GM10847 (cell line): ENCODE measurements around the gene TANGO2.
A peak's percentile ranks its signal among the peaks of the same experiment; 100 is the strongest.

Experiments used
- POLR2A ChIP-seq: IDR thresholded peaks from 2 replicates; pipeline ENCODE4 v1.6.1; 2011; ENCODE audit not compliant: insufficient read length; ENCODE audit errors: extremely low read depth

Gene TANGO2

GRCh38 chr22:20020533-20021195 is at the start of gene TANGO2:
Gene TANGO2 (plus strand): TSS chr22:20021110. CDS start chr22:20036799, 15,689 bp downstream.
- TF ChIP-seq POLR2A = peak; percentile 91

GRCh38 chr22:19971276-19972124 is 49.4 kb upstream of the TANGO2 start:
- no peak for TF ChIP-seq POLR2A

- no peak for TF ChIP-seq POLR2A
Measured at GRCh38 chr22:19972251-19972650, 48.7 kb upstream of the TANGO2 start.

GRCh38 chr22:19972652-19973550 is 48.0 kb upstream of the TANGO2 start:
- no peak for TF ChIP-seq POLR2A

GRCh38 chr22:19973551-19974267 is 47.2 kb upstream of the TANGO2 start:
- no peak for TF ChIP-seq POLR2A

- no peak for TF ChIP-seq POLR2A
Measured at GRCh38 chr22:19974268-19974861, 46.5 kb upstream of the TANGO2 start.

- no peak for TF ChIP-seq POLR2A
Measured at GRCh38 chr22:19974935-19975706, 45.8 kb upstream of the TANGO2 start.

GRCh38 chr22:19975707-19976035 is 45.2 kb upstream of the TANGO2 start:
- TF ChIP-seq POLR2A = no peak

GRCh38 chr22:19976671-19977070 is 44.2 kb upstream of the TANGO2 start:
- no peak for TF ChIP-seq POLR2A

GRCh38 chr22:19977296-19978243 is 43.3 kb upstream of the TANGO2 start:
- no peak for TF ChIP-seq POLR2A

- TF ChIP-seq POLR2A = no peak
Measured at GRCh38 chr22:19978748-19979147, 42.2 kb upstream of the TANGO2 start.

- no peak for TF ChIP-seq POLR2A
Measured at GRCh38 chr22:19979712-19980493, 41.0 kb upstream of the TANGO2 start.
